Measurements from ENCODE around the gene GBX1. TPM values are rescaled to one million over a fixed set of nuclear protein-coding genes. Genes with fewer than 3 reads are reported as not detected.

GBX1 gene
- total and polyA plus RNA-seq, 2 donors (not counting 3 experiments of a cell fraction or from before 2014, with no cell fraction given): not detected

GRCh38 chr7:151107882-151108281 lies 59.6 kb downstream of the GBX1 start:
- dilution Hi-C loops (cut with MboI; ENCODE audit: extremely low pct_ligation_motif_present, low sequenced_read_pairs): no loop called here
- no TSS peak for BruUV-seq (replicated peaks)
- Histone ChIP-seq H3K4me3 (replicated peaks in 1 of 3; ENCODE audit: insufficient read depth in 1 of 3, low read depth in 1 of 3, low read length in 3 of 3) (no peak overlapping the region), H2AFZ (ENCODE audit: low read depth, low read length) (no peak overlapping the region), H3K9ac (replicated peaks; ENCODE audit: extremely low read depth, insufficient read depth, low read length) (no peak overlapping the region), H3K36me3 (ENCODE audit: control insufficient read depth in 2 of 2, extremely low read depth in 1 of 2, insufficient read depth in 2 of 2, low read length in 2 of 2) (peaks cover 0 to 2% of the 10 kb centered on the region in 2 experiments), H3K9me1 (replicated peaks; ENCODE audit: control insufficient read depth, extremely low read depth, insufficient read depth, low read length) (no peaks in the 10 kb centered on the region), H3K27me3 (ENCODE audit: control insufficient read depth in 2 of 2, insufficient read depth in 2 of 2, low read length in 2 of 2) (no peaks in the 10 kb centered on the region), H3K4me2 (ENCODE audit: insufficient read depth, low read length) (no peak overlapping the region), H3K27ac (ENCODE audit: insufficient read depth, low read depth, low read length) (no peak overlapping the region), H3K9me3 (replicated peaks; ENCODE audit: control insufficient read depth, insufficient read depth, low read length) (no peaks in the 10 kb centered on the region), H3K79me2 (ENCODE audit: control insufficient read depth, insufficient read depth, low read length) (peaks cover 78% of the 10 kb centered on the region), H3K4me1 (ENCODE audit: control insufficient read depth, extremely low read depth, insufficient read depth, low read length) (peaks cover 17% of the 10 kb centered on the region), H4K20me1 (replicated peaks; ENCODE audit: control insufficient read depth, extremely low read depth, insufficient read depth, low read length) (no peaks in the 10 kb centered on the region)
- ChIA-PET CTCF (interaction anchor here (0.6 to 4.5 kb wide), 7 partner anchors 13 to 209 kb away, joined by 3 to 23 read pairs (median 3); partner anchors contain the start of gene ABCB8), POLR2A (no interaction called here)
- intact Hi-C loops (cut with micrococcal nuclease): no loop called here
- no peak for DNase-seq (ENCODE audit: low read depth, low spot score)
- TF ChIP-seq CTCF (IDR thresholded peaks at IDR 0.05; ENCODE audit: extremely low read depth in 1 of 2, insufficient read depth in 1 of 2, low read depth in 1 of 2, low read length in 2 of 2): no peak
- no peak for TF ChIP-seq MYC (IDR thresholded peaks at IDR 0.05; ENCODE audit: low read depth, low read length)
- TF ChIP-seq GATA2 (IDR thresholded peaks at IDR 0.05; ENCODE audit: insufficient read depth, insufficient read length, low read depth, low read length): no peak
- TF ChIP-seq FOS (IDR thresholded peaks at IDR 0.05; ENCODE audit: borderline replicate concordance, insufficient read depth, low read length): no peak
- no peak for TF ChIP-seq POLR2AphosphoS5 (IDR thresholded peaks at IDR 0.05; ENCODE audit: insufficient read depth, low read depth, low read length)
- TF ChIP-seq EZH2 (IDR thresholded peaks at IDR 0.05; ENCODE audit: borderline replicate concordance, low read depth, low read length, severe bottlenecking): no peak
- no peak for TF ChIP-seq POLR2A (IDR thresholded peaks at IDR 0.05; ENCODE audit: low read depth, low read length)
- no peak for TF ChIP-seq MAX (IDR thresholded peaks at IDR 0.05; ENCODE audit: insufficient read depth, insufficient read length)
- TF ChIP-seq JUN (IDR thresholded peaks at IDR 0.05; ENCODE audit: borderline replicate concordance, insufficient read depth, insufficient read length, low read depth): no peak
- no peak for FAIRE-seq

Measured in endothelial cell of umbilical vein (primary cell).